Measurements from ENCODE around the gene ZNF785. TPM values are rescaled to one million over a fixed set of nuclear protein-coding genes. Genes with fewer than 3 reads are reported as not detected.

Gene ZNF785
- total and polyA plus RNA-seq, 2 donors from 2014 or later = 6.3 to 18.5 TPM

- Histone ChIP-seq H3K27me3 (ENCODE audit: control insufficient read depth, insufficient read depth, low read length) (no peaks in the 10 kb centered on the region), H3K9ac (ENCODE audit: low read length in 3 of 3) (no peak overlapping the region), H3K4me3 (ENCODE audit: low read length in 3 of 3) (no peak overlapping the region), H3K9me3 (ENCODE audit: control insufficient read depth in 2 of 3, insufficient read depth in 1 of 3, low read length in 3 of 3) (no peaks in the 10 kb centered on the region), H3K27ac (ENCODE audit: low read depth in 2 of 2, low read length in 2 of 2) (no peak overlapping the region), H3K36me3 (ENCODE audit: control insufficient read depth in 2 of 3, insufficient read depth in 3 of 3, low read length in 3 of 3) (peaks cover 0 to 9% (median 6%) of the 10 kb centered on the region in 3 donors), H3K4me1 (ENCODE audit: control insufficient read depth in 2 of 3, insufficient read depth in 2 of 3, low read depth in 1 of 3, low read length in 3 of 3) (peaks cover 0 to 2% (median 0%) of the 10 kb centered on the region in 3 donors)
- intact Hi-C loops (cut with DNase I) = no loop called here
- TF ChIP-seq, protein P1, sequence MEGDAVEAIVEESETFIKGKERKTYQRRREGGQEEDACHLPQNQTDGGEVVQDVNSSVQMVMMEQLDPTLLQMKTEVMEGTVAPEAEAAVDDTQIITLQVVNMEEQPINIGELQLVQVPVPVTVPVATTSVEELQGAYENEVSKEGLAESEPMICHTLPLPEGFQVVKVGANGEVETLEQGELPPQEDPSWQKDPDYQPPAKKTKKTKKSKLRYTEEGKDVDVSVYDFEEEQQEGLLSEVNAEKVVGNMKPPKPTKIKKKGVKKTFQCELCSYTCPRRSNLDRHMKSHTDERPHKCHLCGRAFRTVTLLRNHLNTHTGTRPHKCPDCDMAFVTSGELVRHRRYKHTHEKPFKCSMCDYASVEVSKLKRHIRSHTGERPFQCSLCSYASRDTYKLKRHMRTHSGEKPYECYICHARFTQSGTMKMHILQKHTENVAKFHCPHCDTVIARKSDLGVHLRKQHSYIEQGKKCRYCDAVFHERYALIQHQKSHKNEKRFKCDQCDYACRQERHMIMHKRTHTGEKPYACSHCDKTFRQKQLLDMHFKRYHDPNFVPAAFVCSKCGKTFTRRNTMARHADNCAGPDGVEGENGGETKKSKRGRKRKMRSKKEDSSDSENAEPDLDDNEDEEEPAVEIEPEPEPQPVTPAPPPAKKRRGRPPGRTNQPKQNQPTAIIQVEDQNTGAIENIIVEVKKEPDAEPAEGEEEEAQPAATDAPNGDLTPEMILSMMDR (IDR thresholded peaks at IDR 0.05; ENCODE audit: borderline replicate concordance, extremely low read depth, insufficient read depth) = no peak
- FAIRE-seq (no peak), DNase-seq (no peak)
These were observed 30.0 kb downstream of the ZNF785 start for GRCh38 chr16:30555315-30556124.

DNA sequence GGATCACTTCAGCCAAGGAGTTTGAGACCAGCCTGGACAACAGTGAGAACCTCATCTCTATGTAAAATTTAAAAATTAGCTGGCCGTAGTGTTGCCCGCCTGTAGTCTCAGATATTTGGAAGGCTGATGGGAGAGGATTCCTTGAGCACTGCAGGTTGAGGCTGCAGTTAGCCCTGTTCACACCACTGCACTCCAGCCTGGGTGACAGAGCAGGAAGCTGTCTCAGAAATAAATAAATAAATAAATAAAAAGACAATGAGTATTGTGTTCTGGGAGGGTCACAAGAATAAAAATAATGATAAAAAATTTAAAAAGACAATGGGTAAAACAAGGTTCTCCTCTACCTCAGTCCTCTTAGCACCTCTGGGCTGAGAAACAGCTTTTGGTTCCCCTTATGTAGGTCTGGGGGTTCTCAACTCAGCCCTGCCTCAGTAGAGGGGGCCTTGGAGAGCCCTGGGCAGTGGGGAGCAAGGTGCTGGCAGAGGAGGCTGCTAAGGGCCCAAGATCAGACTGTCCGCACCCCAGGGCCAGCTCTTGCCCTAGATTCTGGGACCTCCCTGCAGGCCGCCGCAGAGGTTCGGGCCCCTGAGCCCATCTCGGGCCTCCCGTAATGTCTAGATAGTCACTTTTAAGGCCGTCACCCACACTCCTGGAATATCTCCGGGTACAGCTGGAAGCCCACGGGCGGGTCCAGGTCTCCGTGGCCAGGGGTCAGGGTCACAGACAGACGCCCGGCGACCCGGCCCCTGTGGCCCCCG, 30.8 kb downstream of the ZNF785 start:
- Histone ChIP-seq H3K4me1 (ENCODE audit: control insufficient read depth in 2 of 3, insufficient read depth in 2 of 3, low read depth in 1 of 3, low read length in 3 of 3) (peaks cover 0 to 2% (median 0%) of the 10 kb centered on the region in 3 donors), H3K36me3 (ENCODE audit: control insufficient read depth in 2 of 3, insufficient read depth in 3 of 3, low read length in 3 of 3) (peaks cover 0 to 9% (median 6%) of the 10 kb centered on the region in 3 donors), H3K4me3 (ENCODE audit: low read length in 3 of 3) (no peak overlapping the region), H3K9me3 (ENCODE audit: control insufficient read depth in 2 of 3, insufficient read depth in 1 of 3, low read length in 3 of 3) (no peaks in the 10 kb centered on the region), H3K27me3 (ENCODE audit: control insufficient read depth, insufficient read depth, low read length) (no peaks in the 10 kb centered on the region), H3K9ac (ENCODE audit: low read length in 3 of 3) (no peak overlapping the region), H3K27ac (ENCODE audit: low read depth in 2 of 2, low read length in 2 of 2) (no peak overlapping the region)
- intact Hi-C loops (cut with DNase I) = no loop called here
- DNase-seq (no peak), FAIRE-seq (no peak)
- TF ChIP-seq, protein P1 (IDR thresholded peaks at IDR 0.05; ENCODE audit: borderline replicate concordance, extremely low read depth, insufficient read depth) = no peak

- Histone ChIP-seq H3K36me3 (ENCODE audit: control insufficient read depth in 2 of 3, insufficient read depth in 3 of 3, low read length in 3 of 3) (peaks cover 0 to 9% (median 6%) of the 10 kb centered on the region in 3 donors), H3K27ac (ENCODE audit: low read depth in 2 of 2, low read length in 2 of 2) (no peak overlapping the region), H3K4me3 (ENCODE audit: low read length in 3 of 3) (no peak overlapping the region), H3K9ac (ENCODE audit: low read length in 3 of 3) (no peak overlapping the region), H3K9me3 (ENCODE audit: control insufficient read depth in 2 of 3, insufficient read depth in 1 of 3, low read length in 3 of 3) (no peaks in the 10 kb centered on the region), H3K27me3 (ENCODE audit: control insufficient read depth, insufficient read depth, low read length) (no peaks in the 10 kb centered on the region), H3K4me1 (ENCODE audit: control insufficient read depth in 2 of 3, insufficient read depth in 2 of 3, low read depth in 1 of 3, low read length in 3 of 3) (peaks cover 0 to 2% (median 0%) of the 10 kb centered on the region in 3 donors)
- DNase-seq (no peak), FAIRE-seq (no peak)
- intact Hi-C loops (cut with DNase I) = no loop called here
- TF ChIP-seq, protein P1 (IDR thresholded peaks at IDR 0.05; ENCODE audit: borderline replicate concordance, extremely low read depth, insufficient read depth) = no peak
These were observed 32.1 kb downstream of the ZNF785 start for GRCh38 chr16:30553393-30553899.
